GM12865 (cell line): ENCODE results near the gene KRT75.

ENCODE experiments used
- DNase-seq: peaks from one replicate; pipeline ENCODE4 v3.0.0; 2010; ENCODE audit warnings: low read depth
- H3K4me3 ChIP-seq: 2 replicates; pipeline ENCODE4 v1.5.1; 2011; ENCODE audit warnings: mild to moderate bottlenecking, low read depth, low read length, control low read depth
- TF ChIP-seq, protein P1 (sequence below): IDR thresholded peaks from 2 replicates; pipeline ENCODE4 v1.5.1; 2011; ENCODE audit warnings: low read length, control low read depth, low read depth, inconsistent platforms; ENCODE audit not compliant: insufficient read depth; ENCODE audit errors: missing control alignments

KRT75 gene

DNA sequence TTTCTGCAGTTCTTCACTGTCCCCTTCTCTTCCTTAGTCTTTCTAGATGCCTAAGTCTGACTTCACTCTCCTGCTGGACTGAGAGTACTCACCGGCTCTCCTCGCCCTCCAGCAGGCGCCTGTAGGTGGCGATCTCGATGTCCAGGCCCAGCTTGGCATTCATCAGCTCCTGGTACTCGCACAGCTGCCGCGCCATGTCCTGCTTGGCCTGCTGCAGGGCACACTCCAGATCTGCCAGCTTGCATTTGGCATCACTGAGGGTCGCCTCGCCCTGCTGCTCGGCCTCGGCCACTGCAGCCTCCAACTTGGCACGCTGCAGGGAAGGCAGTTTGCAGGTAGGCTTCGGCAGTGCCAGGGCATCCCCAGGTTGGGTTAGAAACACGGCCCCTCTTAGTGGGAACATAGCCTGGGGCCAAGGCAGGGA lies 53.9 kb downstream of the KRT75 start:
- DNase-seq = no peak
- H3K4me3 ChIP-seq = no peak overlapping the region
- TF ChIP-seq, protein P1, sequence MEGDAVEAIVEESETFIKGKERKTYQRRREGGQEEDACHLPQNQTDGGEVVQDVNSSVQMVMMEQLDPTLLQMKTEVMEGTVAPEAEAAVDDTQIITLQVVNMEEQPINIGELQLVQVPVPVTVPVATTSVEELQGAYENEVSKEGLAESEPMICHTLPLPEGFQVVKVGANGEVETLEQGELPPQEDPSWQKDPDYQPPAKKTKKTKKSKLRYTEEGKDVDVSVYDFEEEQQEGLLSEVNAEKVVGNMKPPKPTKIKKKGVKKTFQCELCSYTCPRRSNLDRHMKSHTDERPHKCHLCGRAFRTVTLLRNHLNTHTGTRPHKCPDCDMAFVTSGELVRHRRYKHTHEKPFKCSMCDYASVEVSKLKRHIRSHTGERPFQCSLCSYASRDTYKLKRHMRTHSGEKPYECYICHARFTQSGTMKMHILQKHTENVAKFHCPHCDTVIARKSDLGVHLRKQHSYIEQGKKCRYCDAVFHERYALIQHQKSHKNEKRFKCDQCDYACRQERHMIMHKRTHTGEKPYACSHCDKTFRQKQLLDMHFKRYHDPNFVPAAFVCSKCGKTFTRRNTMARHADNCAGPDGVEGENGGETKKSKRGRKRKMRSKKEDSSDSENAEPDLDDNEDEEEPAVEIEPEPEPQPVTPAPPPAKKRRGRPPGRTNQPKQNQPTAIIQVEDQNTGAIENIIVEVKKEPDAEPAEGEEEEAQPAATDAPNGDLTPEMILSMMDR = peak; percentile 28

GRCh38 chr12:52379536-52379935 lies 54.6 kb downstream of the KRT75 start:
- H3K4me3 ChIP-seq = no peak overlapping the region
- DNase-seq = no peak
- TF ChIP-seq, protein P1 = no peak

DNA sequence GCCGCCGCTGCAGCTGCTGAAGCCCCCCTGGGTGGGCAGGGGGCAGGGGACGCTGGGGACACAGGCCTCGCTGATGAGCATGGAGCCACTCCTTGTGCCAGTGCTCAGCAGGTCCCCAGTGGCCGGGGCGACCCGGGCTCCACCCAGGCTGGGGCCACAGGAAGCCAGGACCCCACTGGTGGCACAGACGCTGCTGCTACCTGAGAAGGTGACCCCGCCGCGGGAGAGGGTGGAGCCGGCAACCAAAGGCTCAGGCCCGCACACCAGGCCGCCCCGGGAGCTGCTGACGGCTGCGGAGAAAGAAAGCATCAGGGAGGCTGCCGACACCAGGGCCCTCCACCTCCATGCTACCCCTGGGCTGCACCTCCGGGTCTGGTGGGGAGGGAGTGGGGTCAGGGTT lies 56.1 kb downstream of the KRT75 start:
- TF ChIP-seq, protein P1 = no peak
- no peak overlapping the region for H3K4me3 ChIP-seq
- DNase-seq = no peak

- DNase-seq = no peak
- TF ChIP-seq, protein P1 = no peak
- H3K4me3 ChIP-seq = no peak overlapping the region
Observed at GRCh38 chr12:52377266-52377665, 56.9 kb downstream of the KRT75 start.
